Measurements from ENCODE around the gene TYRP1.

Gene TYRP1

DNA sequence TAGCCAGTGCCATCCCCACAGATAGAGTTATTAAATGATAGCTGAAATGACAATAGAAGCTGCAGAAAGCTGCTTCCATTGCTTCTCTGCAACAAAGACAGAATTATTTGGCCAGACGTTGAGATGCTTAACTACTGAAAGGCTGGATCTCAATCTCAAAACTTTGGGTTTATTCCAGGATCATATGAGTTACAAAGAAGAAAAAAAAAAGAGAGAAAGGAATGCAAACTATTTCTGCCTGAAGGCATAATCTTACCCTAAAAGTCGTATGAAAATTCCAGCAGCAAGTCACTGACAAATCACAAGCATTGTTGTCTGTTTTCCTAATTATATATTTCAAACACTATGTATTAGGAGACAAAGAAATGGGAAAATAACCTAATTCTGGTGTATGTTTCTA, 12.8 kb upstream of the TYRP1 start:
- Histone ChIP-seq H3K36me3 (ENCODE audit: insufficient read depth, low read length) (no peaks in the 10 kb centered on the region), H3K9ac (ENCODE audit: low read depth, low read length) (no peak overlapping the region), H3K9me3 (ENCODE audit: control insufficient read depth, insufficient read depth, low read length) (no peaks in the 10 kb centered on the region; the same call in 1 of the 2 replicates), H3K4me1 (ENCODE audit: insufficient read depth, low read length) (peaks cover 21% of the 10 kb centered on the region; the same call in 1 of the 2 replicates)

DNA sequence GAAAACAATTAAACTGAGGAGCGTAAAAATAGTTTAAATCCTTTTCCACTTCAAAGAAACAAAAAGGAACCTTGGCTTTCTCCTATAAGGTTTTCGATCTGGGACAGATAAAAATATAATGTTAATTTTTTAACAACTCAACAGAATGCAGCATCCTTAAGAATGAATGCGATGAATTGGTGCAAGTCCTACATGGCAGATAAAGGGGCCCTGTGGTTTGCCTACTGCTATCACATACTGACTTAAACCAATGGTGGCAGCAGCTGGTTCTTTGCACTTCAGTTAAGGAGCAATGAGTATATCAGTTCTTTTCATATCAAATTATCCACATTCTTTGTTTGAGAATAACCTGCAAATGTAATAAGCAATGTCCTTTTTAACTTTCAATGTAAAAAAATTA, 12.4 kb upstream of the TYRP1 start:
- Histone ChIP-seq H3K4me1 (ENCODE audit: insufficient read depth, low read length) (peaks cover 21% of the 10 kb centered on the region; the same call in 1 of the 2 replicates), H3K9me3 (ENCODE audit: control insufficient read depth, insufficient read depth, low read length) (no peaks in the 10 kb centered on the region; the same call in 1 of the 2 replicates), H3K36me3 (ENCODE audit: insufficient read depth, low read length) (no peaks in the 10 kb centered on the region), H3K9ac (ENCODE audit: low read depth, low read length) (no peak overlapping the region)

DNA sequence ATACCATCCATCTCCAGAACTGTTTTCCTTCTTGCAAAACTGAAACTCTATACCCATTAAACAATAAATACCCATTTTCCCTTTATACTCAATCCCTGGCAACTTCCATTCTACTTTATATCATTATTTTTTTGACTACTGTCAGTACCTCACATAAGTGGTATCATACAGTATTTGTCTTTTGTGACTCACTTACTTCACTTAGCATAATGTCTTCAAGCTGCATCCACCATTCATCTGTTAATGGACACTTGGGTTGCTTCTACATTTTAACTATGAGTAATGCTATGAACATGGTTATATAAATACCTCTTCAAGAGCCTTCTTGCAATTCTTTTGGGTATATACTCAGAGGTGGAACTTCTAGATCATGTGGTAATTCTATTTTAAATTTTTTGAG, 11.6 kb upstream of the TYRP1 start:
- H3K36me3 ChIP-seq (ENCODE audit: insufficient read depth, low read length), result no peaks in the 10 kb centered on the region
- peaks cover 21% of the 10 kb centered on the region; the same call in 1 of the 2 replicates for H3K4me1 ChIP-seq (ENCODE audit: insufficient read depth, low read length)
- H3K9ac ChIP-seq (ENCODE audit: low read depth, low read length), result no peak overlapping the region
- H3K9me3 ChIP-seq (ENCODE audit: control insufficient read depth, insufficient read depth, low read length), result no peaks in the 10 kb centered on the region; the same call in 1 of the 2 replicates

DNA sequence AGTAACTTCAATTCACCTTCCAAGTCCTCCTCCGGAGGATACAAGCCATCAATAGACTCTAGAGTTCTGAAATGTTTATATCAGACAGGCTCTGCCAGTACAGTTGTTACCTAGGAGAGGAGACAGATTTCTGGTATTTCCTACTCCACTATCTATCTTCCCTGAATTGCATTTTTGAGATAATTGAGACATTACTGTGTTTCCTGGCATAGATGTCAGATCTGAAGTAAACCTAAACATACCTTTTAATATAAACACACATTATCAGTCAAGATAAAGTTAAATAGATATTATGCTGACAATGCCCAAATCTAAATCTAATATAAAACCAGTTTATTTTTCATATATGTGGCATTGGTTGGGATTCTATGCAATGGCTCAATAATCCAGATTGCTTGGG, 8.2 kb upstream of the TYRP1 start:
- H3K9ac ChIP-seq (ENCODE audit: low read depth, low read length), result no peak overlapping the region
- peaks cover 17% of the 10 kb centered on the region; the same call in 1 of the 2 replicates for H3K4me1 ChIP-seq (ENCODE audit: insufficient read depth, low read length)
- no peaks in the 10 kb centered on the region for H3K36me3 ChIP-seq (ENCODE audit: insufficient read depth, low read length)
- no peaks in the 10 kb centered on the region; the same call in 1 of the 2 replicates for H3K9me3 ChIP-seq (ENCODE audit: control insufficient read depth, insufficient read depth, low read length)

DNA sequence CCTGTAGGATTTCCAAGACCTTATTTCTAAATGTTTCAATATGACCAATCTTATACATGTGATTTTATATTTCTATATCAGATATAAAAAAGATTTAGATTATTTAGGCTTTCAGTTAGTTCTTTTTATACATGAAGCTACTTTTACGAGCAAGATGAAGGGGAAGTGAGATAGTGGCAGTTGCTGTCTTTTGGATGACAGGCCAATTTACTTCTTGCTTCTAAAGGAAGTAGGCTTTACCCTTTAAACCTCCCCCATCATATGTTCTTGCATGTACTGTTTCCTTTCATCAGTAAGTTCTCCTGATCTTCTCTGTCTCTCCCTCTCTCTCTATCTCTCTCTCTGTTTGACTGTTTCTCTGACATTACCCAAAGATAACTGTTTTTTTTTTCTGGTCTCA, 4.0 kb upstream of the TYRP1 start:
- Histone ChIP-seq H3K36me3 (ENCODE audit: insufficient read depth, low read length) (no peaks in the 10 kb centered on the region), H3K9ac (ENCODE audit: low read depth, low read length) (no peak overlapping the region), H3K4me1 (ENCODE audit: insufficient read depth, low read length) (no peaks in the 10 kb centered on the region)

DNA sequence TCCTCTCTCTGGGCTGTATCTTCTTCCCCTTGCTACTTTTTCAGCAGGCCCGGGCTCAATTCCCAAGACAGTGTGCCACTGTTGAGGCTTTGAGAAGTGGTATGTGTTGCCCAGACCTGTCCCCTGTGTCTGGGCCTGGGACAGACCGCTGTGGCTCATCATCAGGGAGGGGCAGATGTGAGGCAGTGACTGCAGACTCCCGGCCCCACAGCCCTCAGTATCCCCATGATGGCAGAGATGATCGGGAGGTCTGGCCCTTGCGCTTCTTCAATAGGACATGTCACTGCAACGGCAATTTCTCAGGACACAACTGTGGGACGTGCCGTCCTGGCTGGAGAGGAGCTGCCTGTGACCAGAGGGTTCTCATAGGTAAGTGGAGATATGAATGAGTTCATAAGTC, 828 bp downstream of the TYRP1 start:
- H3K9me3 ChIP-seq (ENCODE audit: control insufficient read depth, insufficient read depth, low read length), result no peaks in the 10 kb centered on the region
- no peaks in the 10 kb centered on the region for H3K4me1 ChIP-seq (ENCODE audit: insufficient read depth, low read length)
- H3K9ac ChIP-seq (ENCODE audit: low read depth, low read length), result no peak overlapping the region
- H3K36me3 ChIP-seq (ENCODE audit: insufficient read depth, low read length), result no peaks in the 10 kb centered on the region

More for the DNA sequence above, 4.0 kb upstream of the TYRP1 start:
- H3K9me3 ChIP-seq (ENCODE audit: control insufficient read depth, insufficient read depth, low read length), result no peaks in the 10 kb centered on the region

DNA sequence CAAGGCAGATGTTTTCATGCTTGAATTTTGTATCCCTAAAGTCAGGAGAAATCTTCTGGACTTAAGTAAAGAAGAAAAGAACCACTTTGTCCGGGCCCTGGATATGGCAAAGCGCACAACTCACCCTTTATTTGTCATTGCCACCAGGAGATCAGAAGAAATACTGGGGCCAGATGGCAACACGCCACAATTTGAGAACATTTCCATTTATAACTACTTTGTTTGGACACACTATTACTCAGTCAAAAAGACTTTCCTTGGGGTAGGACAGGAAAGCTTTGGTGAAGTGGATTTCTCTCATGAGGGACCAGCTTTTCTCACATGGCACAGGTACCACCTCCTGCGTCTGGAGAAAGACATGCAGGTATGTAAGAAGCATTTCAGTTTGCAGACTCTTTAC, 2.3 kb downstream of the TYRP1 start:
- H3K36me3 ChIP-seq (ENCODE audit: insufficient read depth, low read length), result no peaks in the 10 kb centered on the region
- H3K4me1 ChIP-seq (ENCODE audit: insufficient read depth, low read length), result no peaks in the 10 kb centered on the region
- H3K9me3 ChIP-seq (ENCODE audit: control insufficient read depth, insufficient read depth, low read length), result no peaks in the 10 kb centered on the region
- H3K9ac ChIP-seq (ENCODE audit: low read depth, low read length), result no peak overlapping the region

DNA sequence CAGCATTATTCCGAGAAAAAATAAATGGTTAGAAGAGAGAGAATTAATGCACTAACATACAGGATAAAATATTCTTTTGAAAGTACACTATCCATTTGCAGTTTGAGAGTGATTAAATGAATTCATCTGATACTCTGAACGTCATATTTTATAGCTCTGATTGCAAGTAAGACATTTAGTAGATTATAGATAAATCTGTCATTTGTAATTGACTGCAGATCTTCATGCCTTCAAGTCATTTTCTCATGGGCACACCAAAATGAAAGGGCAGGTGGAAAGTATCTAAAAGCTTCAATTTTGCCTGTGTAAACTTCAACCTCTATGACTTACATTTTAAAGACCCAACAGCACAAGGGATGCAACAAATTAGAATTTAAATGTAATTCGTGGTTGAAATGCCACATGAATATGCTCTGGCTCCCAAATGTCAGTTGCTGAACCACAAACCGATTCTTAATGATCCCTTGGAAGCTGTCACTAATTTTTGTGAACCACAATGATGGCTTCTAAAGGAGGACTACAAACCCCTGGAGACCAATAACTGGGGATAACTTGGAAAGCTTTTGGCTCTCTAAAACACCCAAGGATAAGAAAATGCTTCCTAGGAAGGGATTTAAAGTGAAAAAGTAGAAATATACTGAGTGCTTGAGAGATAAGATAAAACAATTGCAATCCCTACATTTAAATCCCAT, 3.9 kb downstream of the TYRP1 start:
- Histone ChIP-seq H3K4me1 (ENCODE audit: insufficient read depth, low read length) (no peaks in the 10 kb centered on the region), H3K9ac (ENCODE audit: low read depth, low read length) (no peak overlapping the region)

DNA sequence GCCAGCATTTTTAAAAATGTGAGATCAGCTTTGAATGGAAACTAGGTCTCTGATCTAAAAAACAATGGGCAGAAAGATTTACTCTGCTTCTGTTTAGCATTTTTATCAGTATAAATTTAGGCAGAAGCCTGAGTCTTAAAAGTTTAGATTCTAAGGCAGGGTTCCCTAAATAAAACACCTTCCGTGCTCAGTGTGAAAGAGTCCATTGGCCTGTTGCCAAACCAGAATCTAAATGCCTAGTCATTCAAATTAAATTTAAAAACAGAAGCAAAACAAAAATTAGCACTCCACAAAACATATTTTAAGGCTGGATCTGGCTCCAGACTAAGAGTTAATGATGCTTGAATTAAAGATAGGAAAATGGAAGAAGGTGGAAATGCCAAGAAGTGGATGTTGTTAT, 4.5 kb downstream of the TYRP1 start:
- H3K9me3 ChIP-seq (ENCODE audit: control insufficient read depth, insufficient read depth, low read length), result no peaks in the 10 kb centered on the region

More for the DNA sequence above, 3.9 kb downstream of the TYRP1 start:
- Histone ChIP-seq H3K36me3 (ENCODE audit: insufficient read depth, low read length) (no peaks in the 10 kb centered on the region), H3K9me3 (ENCODE audit: control insufficient read depth, insufficient read depth, low read length) (no peaks in the 10 kb centered on the region)

DNA sequence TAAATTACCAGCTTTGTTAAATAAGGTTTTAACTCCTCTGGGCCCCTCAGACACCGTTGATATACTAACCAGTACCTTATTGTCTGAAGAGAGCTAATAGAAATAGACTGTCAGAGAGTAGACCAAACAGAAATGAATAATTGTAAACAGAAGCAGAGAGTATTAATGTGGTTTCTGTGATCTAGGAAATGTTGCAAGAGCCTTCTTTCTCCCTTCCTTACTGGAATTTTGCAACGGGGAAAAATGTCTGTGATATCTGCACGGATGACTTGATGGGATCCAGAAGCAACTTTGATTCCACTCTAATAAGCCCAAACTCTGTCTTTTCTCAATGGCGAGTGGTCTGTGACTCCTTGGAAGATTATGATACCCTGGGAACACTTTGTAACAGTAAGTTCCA, 5.1 kb downstream of the TYRP1 start:
- Histone ChIP-seq H3K4me1 (ENCODE audit: insufficient read depth, low read length) (no peaks in the 10 kb centered on the region), H3K9me3 (ENCODE audit: control insufficient read depth, insufficient read depth, low read length) (no peaks in the 10 kb centered on the region), H3K36me3 (ENCODE audit: insufficient read depth, low read length) (no peaks in the 10 kb centered on the region), H3K9ac (ENCODE audit: low read depth, low read length) (no peak overlapping the region)

More for the DNA sequence above, 4.5 kb downstream of the TYRP1 start:
- Histone ChIP-seq H3K9ac (ENCODE audit: low read depth, low read length) (no peak overlapping the region), H3K4me1 (ENCODE audit: insufficient read depth, low read length) (no peaks in the 10 kb centered on the region), H3K36me3 (ENCODE audit: insufficient read depth, low read length) (no peaks in the 10 kb centered on the region)

DNA sequence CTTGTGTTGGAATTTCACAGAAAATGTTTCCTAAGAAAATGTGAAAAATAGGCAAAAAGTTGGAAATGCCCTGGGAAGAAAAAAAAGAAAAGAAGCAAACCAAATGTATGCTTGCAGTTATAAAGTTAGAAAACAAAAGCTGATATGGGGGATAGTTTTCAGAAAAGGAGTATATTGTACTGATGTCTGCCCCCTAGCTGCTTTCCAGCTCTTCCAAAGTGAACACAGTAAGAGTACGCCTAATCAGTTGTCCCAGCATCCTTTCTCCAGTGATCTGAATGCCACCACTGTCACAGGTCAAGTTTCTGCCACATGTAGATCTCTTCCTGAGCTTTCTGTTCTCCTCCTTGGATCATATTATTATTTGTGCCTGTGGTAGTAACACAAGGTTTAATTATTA, 5.8 kb downstream of the TYRP1 start:
- no peaks in the 10 kb centered on the region for H3K36me3 ChIP-seq (ENCODE audit: insufficient read depth, low read length)
- no peak overlapping the region for H3K9ac ChIP-seq (ENCODE audit: low read depth, low read length)
- no peaks in the 10 kb centered on the region for H3K4me1 ChIP-seq (ENCODE audit: insufficient read depth, low read length)
- H3K9me3 ChIP-seq (ENCODE audit: control insufficient read depth, insufficient read depth, low read length), result no peaks in the 10 kb centered on the region

DNA sequence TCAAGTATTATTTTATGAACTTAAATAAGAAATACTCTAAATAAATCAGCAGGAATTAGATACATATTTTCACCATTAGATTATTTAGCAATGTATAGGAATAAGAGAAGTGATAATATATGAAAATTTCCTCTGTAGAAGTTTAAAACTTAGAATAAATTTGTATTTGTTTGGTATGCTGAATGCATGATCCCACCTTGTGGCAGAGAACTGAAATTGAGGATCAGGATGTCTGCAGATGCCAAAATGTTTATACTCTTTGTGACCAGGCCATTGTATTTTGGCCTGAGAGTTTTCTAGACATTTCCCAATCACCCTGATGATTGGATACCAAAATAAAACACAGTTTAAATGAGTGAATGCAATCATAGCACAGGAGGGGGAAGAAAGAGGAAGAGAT, 6.3 kb downstream of the TYRP1 start:
- Histone ChIP-seq H3K9me3 (ENCODE audit: control insufficient read depth, insufficient read depth, low read length) (no peaks in the 10 kb centered on the region), H3K9ac (ENCODE audit: low read depth, low read length) (no peak overlapping the region), H3K36me3 (ENCODE audit: insufficient read depth, low read length) (no peaks in the 10 kb centered on the region), H3K4me1 (ENCODE audit: insufficient read depth, low read length) (no peaks in the 10 kb centered on the region)

DNA sequence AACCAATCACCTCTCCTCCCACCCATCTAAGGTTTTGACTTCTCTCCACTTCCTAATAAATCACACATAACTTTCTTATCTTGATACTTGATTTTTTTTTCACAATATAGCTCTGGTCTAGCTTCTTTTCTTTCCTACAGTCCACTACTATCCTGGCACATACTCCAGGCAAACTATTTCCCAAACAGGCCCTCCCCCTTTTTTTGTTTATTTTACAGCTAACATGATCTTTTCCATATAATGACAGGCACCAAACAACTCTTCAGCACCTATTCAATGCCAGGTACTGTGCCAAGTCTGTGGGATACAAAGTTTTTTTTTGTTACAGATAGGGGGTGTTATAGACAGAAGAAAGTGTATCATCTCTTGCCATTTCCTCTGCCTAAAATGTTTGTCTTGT, 7.9 kb downstream of the TYRP1 start:
- Histone ChIP-seq H3K4me1 (ENCODE audit: insufficient read depth, low read length) (no peaks in the 10 kb centered on the region), H3K36me3 (ENCODE audit: insufficient read depth, low read length) (no peaks in the 10 kb centered on the region), H3K9me3 (ENCODE audit: control insufficient read depth, insufficient read depth, low read length) (no peaks in the 10 kb centered on the region), H3K9ac (ENCODE audit: low read depth, low read length) (no peak overlapping the region)

DNA sequence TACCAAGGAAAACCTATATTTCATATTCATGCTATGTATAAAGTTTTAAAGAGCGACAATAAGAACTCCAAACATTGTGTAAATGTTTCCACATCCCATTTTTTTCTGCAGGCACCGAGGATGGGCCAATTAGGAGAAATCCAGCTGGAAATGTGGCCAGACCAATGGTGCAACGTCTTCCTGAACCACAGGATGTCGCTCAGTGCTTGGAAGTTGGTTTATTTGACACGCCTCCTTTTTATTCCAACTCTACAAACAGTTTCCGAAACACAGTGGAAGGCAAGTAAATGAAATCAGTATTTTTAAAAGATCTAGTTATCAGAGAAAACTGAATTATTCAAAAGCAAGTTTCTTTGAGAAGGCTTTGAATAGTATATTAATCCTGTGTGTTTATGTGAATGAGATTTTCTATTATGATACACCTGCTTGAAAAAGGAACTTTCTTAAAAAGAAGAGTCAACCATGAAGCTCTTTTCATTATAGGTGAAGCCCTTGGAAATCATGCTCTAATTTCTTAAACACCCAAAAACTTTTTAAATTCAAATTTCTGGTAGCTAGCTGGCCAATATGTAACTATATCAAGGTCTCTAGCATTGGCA, 9.1 kb downstream of the TYRP1 start:
- no peak overlapping the region for H3K9ac ChIP-seq (ENCODE audit: low read depth, low read length)
- H3K9me3 ChIP-seq (ENCODE audit: control insufficient read depth, insufficient read depth, low read length), result no peaks in the 10 kb centered on the region
- no peaks in the 10 kb centered on the region for H3K36me3 ChIP-seq (ENCODE audit: insufficient read depth, low read length)
- no peaks in the 10 kb centered on the region for H3K4me1 ChIP-seq (ENCODE audit: insufficient read depth, low read length)

DNA sequence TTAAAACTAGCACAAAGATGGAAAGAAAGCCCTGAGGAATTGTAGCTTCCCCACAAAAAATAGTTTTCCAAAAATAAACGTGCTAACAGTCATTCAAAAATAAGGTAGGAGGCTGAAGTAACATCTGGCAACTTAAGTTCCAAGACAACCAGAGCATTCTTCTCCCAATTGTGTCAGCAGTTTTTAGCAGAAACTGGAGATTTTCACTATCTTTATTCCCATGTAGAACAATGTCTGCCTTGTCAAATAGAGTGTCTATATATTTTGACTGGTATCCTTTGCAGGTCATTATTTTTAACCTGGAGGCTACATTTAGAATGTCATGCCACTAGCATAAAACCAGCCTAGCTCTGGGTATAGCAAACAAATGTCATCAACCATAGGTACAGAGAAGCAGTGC, 10.8 kb downstream of the TYRP1 start:
- Histone ChIP-seq H3K4me1 (ENCODE audit: insufficient read depth, low read length) (no peaks in the 10 kb centered on the region), H3K9me3 (ENCODE audit: control insufficient read depth, insufficient read depth, low read length) (no peaks in the 10 kb centered on the region), H3K9ac (ENCODE audit: low read depth, low read length) (no peak overlapping the region), H3K36me3 (ENCODE audit: insufficient read depth, low read length) (no peaks in the 10 kb centered on the region)

All from ES-I3 (cell line).